GM12865 (cell line): ENCODE measurements around the gene TBC1D26.
"Not testable (repeated sequence)": the region's sequence is repeated elsewhere in the genome, so short reads cannot be mapped to it uniquely, and the experiment has no call there.

Source experiments
- DNase-seq: peaks from one replicate; pipeline ENCODE4 v3.0.0; 2010; ENCODE audit warnings: low read depth
- H3K4me3 ChIP-seq: 2 replicates; pipeline ENCODE4 v1.5.1; 2011; ENCODE audit warnings: mild to moderate bottlenecking, low read depth, low read length, control low read depth
- TF ChIP-seq, protein P1 (sequence below): IDR thresholded peaks from 2 replicates; pipeline ENCODE4 v1.5.1; 2011; ENCODE audit warnings: low read length, control low read depth, low read depth, inconsistent platforms; ENCODE audit not compliant: insufficient read depth; ENCODE audit errors: missing control alignments

TBC1D26 gene

DNA sequence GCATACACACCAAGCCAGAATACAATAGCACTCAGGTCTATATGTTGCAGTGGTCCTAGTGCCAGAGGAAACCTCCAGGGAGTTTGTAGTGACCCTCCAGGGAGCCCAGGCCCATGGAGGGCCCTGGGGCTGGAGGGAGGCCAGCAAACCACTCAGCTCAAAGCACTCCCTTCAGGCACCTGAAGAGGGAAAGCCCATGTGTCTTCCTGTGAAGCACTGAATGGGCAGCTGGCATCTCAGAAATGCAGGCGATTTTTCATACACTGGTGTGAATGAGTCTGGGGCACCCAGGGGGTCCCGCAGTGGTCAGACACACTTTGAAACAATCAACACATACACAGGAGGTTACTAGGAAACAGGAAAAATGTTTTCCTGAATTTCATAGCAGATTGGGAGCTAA lies 12.8 kb downstream of the TBC1D26 start:
- TF ChIP-seq, protein P1, sequence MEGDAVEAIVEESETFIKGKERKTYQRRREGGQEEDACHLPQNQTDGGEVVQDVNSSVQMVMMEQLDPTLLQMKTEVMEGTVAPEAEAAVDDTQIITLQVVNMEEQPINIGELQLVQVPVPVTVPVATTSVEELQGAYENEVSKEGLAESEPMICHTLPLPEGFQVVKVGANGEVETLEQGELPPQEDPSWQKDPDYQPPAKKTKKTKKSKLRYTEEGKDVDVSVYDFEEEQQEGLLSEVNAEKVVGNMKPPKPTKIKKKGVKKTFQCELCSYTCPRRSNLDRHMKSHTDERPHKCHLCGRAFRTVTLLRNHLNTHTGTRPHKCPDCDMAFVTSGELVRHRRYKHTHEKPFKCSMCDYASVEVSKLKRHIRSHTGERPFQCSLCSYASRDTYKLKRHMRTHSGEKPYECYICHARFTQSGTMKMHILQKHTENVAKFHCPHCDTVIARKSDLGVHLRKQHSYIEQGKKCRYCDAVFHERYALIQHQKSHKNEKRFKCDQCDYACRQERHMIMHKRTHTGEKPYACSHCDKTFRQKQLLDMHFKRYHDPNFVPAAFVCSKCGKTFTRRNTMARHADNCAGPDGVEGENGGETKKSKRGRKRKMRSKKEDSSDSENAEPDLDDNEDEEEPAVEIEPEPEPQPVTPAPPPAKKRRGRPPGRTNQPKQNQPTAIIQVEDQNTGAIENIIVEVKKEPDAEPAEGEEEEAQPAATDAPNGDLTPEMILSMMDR = no peak
- DNase-seq = no peak
- no peak overlapping the region for H3K4me3 ChIP-seq

DNA sequence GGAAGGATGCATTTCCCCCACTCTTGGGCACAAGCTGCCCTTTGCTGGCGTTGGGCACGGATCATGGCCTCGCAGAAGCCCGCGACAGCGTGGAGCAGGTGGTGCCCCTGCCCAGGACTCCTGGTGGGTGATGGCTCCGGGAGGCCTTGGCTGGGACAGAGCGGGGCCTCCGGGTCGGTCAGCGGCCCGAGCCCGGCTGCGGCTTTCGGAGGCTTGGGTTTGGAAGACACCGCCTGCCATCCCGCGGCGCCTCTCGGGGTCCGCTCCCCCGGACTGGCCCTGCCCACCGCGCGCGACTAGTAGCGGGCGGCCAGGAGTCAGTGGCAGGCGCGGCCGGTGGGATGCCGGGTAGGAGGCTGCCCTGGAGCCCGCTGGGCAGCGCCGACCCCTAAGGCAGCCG lies 17.3 kb downstream of the TBC1D26 start:
- not testable (repeated sequence) for DNase-seq, H3K4me3 ChIP-seq

DNA sequence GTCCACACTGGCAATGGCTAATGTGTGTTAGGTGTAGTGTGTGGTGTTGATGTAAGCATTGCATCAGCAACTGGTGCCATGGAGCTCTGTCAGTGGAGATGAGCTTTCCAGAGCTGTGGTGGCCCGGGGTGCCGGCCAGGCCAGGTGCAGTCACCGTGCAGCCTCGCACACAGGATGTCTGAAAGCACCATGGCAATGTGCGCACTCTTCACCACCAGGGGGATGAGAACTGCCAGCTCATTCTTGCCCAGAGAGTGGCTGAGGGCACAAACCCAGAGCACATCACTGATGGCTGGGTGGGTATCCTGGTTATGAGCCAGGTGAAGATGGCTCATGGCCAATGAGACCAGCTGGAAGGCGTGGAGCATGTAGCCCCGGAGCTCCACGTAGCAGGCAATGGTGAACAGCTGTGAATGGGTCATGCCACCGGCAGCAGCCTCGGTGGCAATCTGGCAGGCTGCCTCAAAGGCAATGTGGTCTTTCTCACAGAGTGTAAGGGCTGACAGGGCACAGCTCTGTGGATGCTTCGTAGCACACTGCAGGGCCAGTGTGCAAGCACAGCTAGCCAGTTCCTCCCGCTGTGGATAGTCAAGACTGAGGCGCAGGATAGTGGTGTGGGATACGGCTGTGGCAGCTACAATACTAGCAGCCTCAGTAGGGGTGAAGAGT lies 36.9 kb downstream of the TBC1D26 start:
- H3K4me3 ChIP-seq, DNase-seq: not testable (repeated sequence)

DNA sequence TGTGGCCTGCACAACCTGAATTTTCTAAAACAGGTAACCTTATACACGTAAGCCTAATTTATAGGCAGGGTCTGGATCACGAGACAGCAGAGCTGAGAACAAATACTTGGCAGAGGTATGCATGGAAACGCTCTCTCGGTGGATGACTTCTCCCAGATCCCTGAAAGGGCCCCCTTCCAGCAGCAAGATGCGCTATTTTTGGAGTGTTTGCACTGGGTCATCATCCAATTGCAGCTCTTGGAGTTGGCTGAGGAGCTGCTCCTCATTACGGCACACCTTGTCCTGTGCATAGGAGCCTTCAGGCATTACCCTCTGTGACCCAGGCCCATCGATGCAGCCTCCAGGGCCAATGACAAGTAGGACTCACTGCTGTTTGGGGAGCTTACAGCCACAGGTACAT lies 38.6 kb downstream of the TBC1D26 start:
- not testable (repeated sequence) for DNase-seq, H3K4me3 ChIP-seq

DNA sequence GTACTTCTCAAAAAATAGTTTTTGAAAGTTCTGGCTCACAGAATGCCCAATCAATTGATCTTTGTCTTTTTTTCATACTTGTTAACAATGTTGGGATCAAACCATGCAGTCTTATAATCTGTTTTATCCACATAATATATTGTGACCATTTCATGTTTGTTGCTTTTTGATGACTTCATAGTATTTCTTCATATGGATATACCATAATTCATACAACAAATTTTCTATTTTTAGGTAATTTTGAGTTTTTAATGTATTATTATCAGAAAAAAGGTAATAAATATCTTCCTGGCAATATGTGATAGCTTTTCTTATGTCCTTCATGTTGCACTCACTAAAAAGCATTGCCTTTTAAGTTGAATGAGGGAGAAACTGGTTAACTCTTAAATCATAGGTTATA lies 44.8 kb downstream of the TBC1D26 start:
- DNase-seq = no peak
- TF ChIP-seq, protein P1 = no peak

DNA sequence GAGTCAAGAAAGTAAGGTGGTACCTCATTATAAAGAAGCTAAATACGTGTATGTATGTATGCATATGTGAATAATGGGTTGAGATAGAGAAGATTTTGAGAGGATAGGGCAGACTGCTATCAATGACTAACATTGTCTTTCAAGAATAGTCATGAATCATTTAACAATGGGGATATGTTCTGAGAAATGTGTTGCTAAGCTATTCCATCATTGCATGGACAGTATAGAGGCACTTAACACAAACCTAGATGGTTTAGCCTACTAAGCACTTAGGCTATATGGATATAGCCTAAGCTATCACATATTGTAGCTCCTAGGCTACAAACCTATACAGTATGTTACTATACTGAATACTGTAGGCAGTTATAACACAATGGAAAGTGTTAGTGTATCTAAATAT lies 45.2 kb downstream of the TBC1D26 start:
- no peak for DNase-seq
- TF ChIP-seq, protein P1 = no peak

More for the DNA sequence above, 44.8 kb downstream of the TBC1D26 start:
- no peak overlapping the region for H3K4me3 ChIP-seq

DNA sequence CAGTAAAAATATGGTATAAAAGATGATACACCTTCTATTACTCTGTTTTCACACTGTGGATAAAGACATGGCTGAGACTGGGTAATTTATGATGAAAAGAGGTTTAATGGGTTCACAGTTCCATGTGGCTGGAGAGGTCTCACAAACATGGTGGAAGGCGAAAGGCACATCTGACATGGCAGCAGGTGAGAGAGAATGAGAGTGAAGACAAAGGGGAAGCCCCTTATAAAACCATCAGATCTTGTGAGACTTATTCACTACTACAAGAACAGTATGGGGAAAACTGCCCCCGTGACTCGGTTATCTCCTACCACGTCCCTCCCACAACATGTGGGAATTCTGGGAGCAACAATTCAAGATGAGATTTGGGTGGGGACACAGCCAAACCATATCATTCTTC lies 45.6 kb downstream of the TBC1D26 start:
- TF ChIP-seq, protein P1 = no peak
- no peak for DNase-seq
- H3K4me3 ChIP-seq = no peak overlapping the region

More for the DNA sequence above, 45.2 kb downstream of the TBC1D26 start:
- H3K4me3 ChIP-seq = no peak overlapping the region

DNA sequence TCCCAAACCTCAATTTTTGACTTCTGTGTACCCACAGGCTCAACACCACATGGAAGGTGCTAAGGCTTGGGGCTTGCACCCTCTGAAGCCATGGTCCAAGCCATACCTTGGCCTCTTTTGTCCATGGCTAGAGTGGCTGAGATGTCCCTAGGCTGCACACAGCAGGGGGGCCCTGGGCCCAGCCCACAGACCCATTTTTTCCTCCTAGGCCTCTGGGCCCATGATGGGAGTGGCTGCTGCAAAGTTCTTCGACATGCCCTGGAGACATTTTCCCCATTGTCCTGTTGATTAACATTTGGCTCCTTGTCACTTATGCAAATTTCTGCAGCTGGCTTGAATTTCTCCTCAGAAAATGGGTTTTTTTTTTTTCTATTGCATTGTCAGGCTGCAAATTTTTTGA lies 47.0 kb downstream of the TBC1D26 start:
- TF ChIP-seq, protein P1 = no peak
- no peak for DNase-seq
- H3K4me3 ChIP-seq = no peak overlapping the region
